Esophagus squamous epithelium (tissue), 5 donors: ENCODE results near the gene CHI3L1. TPM values are rescaled to one million over a fixed set of nuclear protein-coding genes. Genes with fewer than 3 reads are reported as not detected.
A peak's percentile ranks its signal among the peaks of the same experiment; 100 is the strongest.

Experiments
- DNase-seq: peaks from one replicate; lab custom pipeline; 2025; lab: John Stamatoyannopoulos, UW
- H3K27ac ChIP-seq, 4 donors: fragments of 200-600 bp; sonication (generic); one replicate each; pipeline ENCODE4 v1.5.1; 2016 to 2019; ENCODE audit warnings: mild to moderate bottlenecking in 1 of 4
- H3K27me3 ChIP-seq, 4 donors: fragments of 200-600 bp; sonication (generic); 1 replicate in 3 of 4; 2 replicates in 1 of 4; pipeline versions ENCODE4 v1.5.1 to v1.6.0; 2017 to 2021; ENCODE audit warnings: antibody characterized with exemption in 1 of 4
- H3K36me3 ChIP-seq, 3 donors: fragments of 200-600 bp; sonication (generic); one replicate each; pipeline ENCODE4 v1.5.1; 2016 to 2019
- H3K4me1 ChIP-seq, 3 donors: fragments of 200-600 bp; sonication (generic); one replicate each; pipeline ENCODE4 v1.5.1; 2017 to 2019
- H3K4me3 ChIP-seq, 4 donors: fragments of 200-600 bp; sonication (generic); 1 replicate in 3 of 4; 2 replicates in 1 of 4; pipeline ENCODE4 v1.5.1; 2016 to 2019; ENCODE audit warnings: mild to moderate bottlenecking in 2 of 4, moderate library complexity in 1 of 4
- H3K9me3 ChIP-seq, 3 donors: fragments of 200-600 bp; sonication (generic); one replicate each; pipeline ENCODE4 v1.5.1; 2016 to 2019
- POLR2A ChIP-seq, 4 donors: fragments of 450-650 bp; IDR thresholded peaks; one replicate each; pipeline ENCODE4 v1.6.1; 2017; ENCODE audit warnings: antibody characterized with exemption in 4 of 4, mild to moderate bottlenecking in 4 of 4, moderate library complexity in 3 of 4
- WGBS, 2 donors: methylation state at CpG; one replicate each; pipeline ENCODE4 v1.1.5; 2018; 5-methylcytosine and 5-hydroxymethylcytosine counted together
- intact Hi-C: fragments of 100-400 bp; cut with DNase I; formaldehyde crosslinking; loops from one replicate; pipeline ENCODE4 v1.15.0; 2022
- total RNA-seq, 4 donors: library from RNA; depleted of rRNA; stranded (reverse); fragments of >200 nt; gene quantifications; one replicate each; pipeline ENCODE4 v1.1.0, GENCODE V29; 2016
- TF ChIP-seq, protein P1 (sequence below), 6 experiments: fragments of 450-650 bp in 4 of 6; fragments of 200-600 bp in 2 of 6; sonication (generic) in 2 of 6; IDR thresholded peaks; one replicate each; pipeline ENCODE4 v1.5.1; 2016 to 2019; ENCODE audit warnings: antibody characterized with exemption in 6 of 6, mild to moderate bottlenecking in 4 of 6, moderate library complexity in 4 of 6
- donor health status: DM: yes; HTN: yes; CAD: no.

Gene CHI3L1
- total RNA-seq, 4 donors from 2014 or later, result 0.38 to 10.9 (median 9.1) TPM

DNA sequence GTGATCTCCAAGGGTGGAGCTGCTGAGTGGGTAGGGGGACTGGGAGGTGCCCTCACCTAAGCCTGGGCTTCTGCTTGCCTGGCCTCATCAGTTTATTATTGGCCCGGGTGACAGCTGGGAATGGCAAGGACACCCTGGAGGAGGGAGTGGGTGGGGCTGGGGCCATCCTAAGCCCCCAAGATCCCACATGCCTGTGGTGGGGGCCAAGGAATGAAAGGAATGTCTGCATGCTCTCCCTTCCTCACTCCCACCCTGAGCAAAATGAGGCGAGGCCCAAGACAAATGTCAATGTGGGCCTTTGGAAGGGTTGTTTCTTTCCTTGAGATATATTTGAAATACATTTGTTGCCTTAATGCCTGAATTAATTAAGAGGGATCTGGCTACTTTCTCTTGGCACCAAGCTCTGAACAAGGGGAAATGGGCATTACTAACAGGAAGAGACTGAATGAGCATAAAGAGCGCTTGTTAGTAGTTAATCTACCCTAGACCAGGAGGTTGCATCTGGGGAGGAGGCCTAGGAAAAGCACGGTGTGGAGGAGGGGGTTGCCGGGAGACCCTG is 19.7 kb upstream of the CHI3L1 start:
- Histone ChIP-seq H3K27ac (no peak overlapping the region), H3K27me3 (no peaks in the 10 kb centered on the region), H3K36me3 (no peaks in the 10 kb centered on the region), H3K4me3 (no peak overlapping the region), H3K4me1 (peaks cover under 1 to 11% (median 7%) of the 10 kb centered on the region in 3 donors), H3K9me3 (no peaks in the 10 kb centered on the region)
- no peak for DNase-seq
- TF ChIP-seq, protein P1, sequence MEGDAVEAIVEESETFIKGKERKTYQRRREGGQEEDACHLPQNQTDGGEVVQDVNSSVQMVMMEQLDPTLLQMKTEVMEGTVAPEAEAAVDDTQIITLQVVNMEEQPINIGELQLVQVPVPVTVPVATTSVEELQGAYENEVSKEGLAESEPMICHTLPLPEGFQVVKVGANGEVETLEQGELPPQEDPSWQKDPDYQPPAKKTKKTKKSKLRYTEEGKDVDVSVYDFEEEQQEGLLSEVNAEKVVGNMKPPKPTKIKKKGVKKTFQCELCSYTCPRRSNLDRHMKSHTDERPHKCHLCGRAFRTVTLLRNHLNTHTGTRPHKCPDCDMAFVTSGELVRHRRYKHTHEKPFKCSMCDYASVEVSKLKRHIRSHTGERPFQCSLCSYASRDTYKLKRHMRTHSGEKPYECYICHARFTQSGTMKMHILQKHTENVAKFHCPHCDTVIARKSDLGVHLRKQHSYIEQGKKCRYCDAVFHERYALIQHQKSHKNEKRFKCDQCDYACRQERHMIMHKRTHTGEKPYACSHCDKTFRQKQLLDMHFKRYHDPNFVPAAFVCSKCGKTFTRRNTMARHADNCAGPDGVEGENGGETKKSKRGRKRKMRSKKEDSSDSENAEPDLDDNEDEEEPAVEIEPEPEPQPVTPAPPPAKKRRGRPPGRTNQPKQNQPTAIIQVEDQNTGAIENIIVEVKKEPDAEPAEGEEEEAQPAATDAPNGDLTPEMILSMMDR (IDR thresholded peaks at IDR 0.05), result no peak
- no peak for TF ChIP-seq POLR2A (IDR thresholded peaks at IDR 0.05)
- 74 to 75% methylated on average over 3 to 4 of the region's 5 CpGs for WGBS, 2 donors
- intact Hi-C loops, result no loop called here

GRCh38 chr1:203204756-203205155 is 18.3 kb upstream of the CHI3L1 start:
- intact Hi-C loops, result no loop called here
- H3K36me3 ChIP-seq, result no peaks in the 10 kb centered on the region
- no peaks in the 10 kb centered on the region for H3K9me3 ChIP-seq
- no peak overlapping the region for H3K4me3 ChIP-seq
- TF ChIP-seq, protein P1 (IDR thresholded peaks at IDR 0.05), result no peak
- TF ChIP-seq POLR2A (IDR thresholded peaks at IDR 0.05), result no peak
- 79 to 100% methylated on average over 1 to 2 of the region's 2 CpGs for WGBS, 2 donors
- no peak for DNase-seq
- no peaks in the 10 kb centered on the region for H3K27me3 ChIP-seq
- no peak overlapping the region for H3K27ac ChIP-seq
- peaks cover 14 to 25% (median 19%) of the 10 kb centered on the region in 3 donors for H3K4me1 ChIP-seq

- Histone ChIP-seq H3K4me3 (no peak overlapping the region), H3K9me3 (no peaks in the 10 kb centered on the region), H3K4me1 (peaks cover 14 to 39% (median 27%) of the 10 kb centered on the region in 3 donors), H3K36me3 (no peaks in the 10 kb centered on the region), H3K27ac (peak overlapping the region; percentile 50 to 89 (median 73)), H3K27me3 (no peaks in the 10 kb centered on the region)
- no peak for DNase-seq
- 67 to 77% methylated on average over 15 of the region's 15 CpGs for WGBS, 2 donors
- intact Hi-C loops, result no loop called here
- TF ChIP-seq, protein P1 (IDR thresholded peaks at IDR 0.05), result no peak
- no peak for TF ChIP-seq POLR2A (IDR thresholded peaks at IDR 0.05)
Observed at GRCh38 chr1:203202431-203203245, 16.1 kb upstream of the CHI3L1 start.

- peak overlapping the region; percentile 9 to 89 (median 73) for H3K27ac ChIP-seq
- intact Hi-C loops, result no loop called here
- WGBS, 2 donors, result 61 to 95% methylated on average over 9 to 10 of the region's 10 CpGs
Observed at GRCh38 chr1:203201516-203202205, 15.2 kb upstream of the CHI3L1 start.

More at GRCh38 chr1:203201516-203202205, 15.2 kb upstream of the CHI3L1 start:
- H3K4me3 ChIP-seq, result no peak overlapping the region
- TF ChIP-seq, protein P1 (IDR thresholded peaks at IDR 0.05), result no peak
- TF ChIP-seq POLR2A (IDR thresholded peaks at IDR 0.05), result no peak
- no peaks in the 10 kb centered on the region for H3K27me3 ChIP-seq
- H3K9me3 ChIP-seq, result no peaks in the 10 kb centered on the region
- peaks cover 14 to 41% (median 27%) of the 10 kb centered on the region in 3 donors for H3K4me1 ChIP-seq
- H3K36me3 ChIP-seq, result no peaks in the 10 kb centered on the region
- no peak for DNase-seq
